ENCODE results near the gene PIGL.

The PIGL gene

DNA sequence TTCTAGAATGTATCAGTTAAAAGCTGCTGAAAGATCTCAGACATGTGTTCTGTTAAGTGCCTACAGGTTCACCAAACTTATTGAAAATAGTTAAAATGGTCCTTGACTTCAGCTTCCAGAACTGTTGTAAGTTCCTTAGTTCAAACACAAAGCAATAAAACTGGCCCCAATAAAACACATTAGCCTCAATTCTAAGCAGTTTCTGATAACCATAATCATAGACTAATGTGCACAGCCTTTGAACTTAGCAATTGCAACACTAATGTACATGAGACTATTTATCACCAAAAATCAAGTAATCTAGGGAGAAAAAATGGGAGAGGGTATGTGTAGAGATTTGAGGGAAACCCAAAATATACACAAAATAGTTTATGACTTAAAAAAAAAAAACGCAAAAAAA lies 15.4 kb downstream of the PIGL start:
- TF ChIP-seq, protein P1, sequence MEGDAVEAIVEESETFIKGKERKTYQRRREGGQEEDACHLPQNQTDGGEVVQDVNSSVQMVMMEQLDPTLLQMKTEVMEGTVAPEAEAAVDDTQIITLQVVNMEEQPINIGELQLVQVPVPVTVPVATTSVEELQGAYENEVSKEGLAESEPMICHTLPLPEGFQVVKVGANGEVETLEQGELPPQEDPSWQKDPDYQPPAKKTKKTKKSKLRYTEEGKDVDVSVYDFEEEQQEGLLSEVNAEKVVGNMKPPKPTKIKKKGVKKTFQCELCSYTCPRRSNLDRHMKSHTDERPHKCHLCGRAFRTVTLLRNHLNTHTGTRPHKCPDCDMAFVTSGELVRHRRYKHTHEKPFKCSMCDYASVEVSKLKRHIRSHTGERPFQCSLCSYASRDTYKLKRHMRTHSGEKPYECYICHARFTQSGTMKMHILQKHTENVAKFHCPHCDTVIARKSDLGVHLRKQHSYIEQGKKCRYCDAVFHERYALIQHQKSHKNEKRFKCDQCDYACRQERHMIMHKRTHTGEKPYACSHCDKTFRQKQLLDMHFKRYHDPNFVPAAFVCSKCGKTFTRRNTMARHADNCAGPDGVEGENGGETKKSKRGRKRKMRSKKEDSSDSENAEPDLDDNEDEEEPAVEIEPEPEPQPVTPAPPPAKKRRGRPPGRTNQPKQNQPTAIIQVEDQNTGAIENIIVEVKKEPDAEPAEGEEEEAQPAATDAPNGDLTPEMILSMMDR (IDR thresholded peaks at IDR 0.05; ENCODE audit: low read depth, low read length, missing control alignments) = no peak
- no peak for DNase-seq (ENCODE audit: low read depth)
- H3K4me3 ChIP-seq (ENCODE audit: low read depth, low read length) = no peak overlapping the region

DNA sequence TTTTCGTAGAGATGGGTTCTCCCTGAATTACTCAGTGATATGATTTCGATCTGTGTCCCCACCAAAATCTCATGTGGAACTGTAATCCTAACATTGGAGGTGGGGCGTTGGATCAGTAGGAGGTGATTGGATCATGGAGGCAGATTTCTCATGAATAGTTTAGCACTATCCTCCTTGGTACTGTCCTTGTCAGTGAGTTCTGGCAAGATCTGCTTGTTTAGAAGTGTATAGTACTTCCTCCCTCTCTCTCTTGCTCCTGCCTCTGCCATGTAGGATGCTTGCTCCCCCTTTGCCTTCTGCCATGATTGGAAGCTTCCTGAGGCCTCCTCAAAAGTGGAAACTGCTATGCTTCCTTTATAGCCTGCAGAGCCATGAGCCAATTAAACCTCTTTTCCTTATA lies 22.9 kb downstream of the PIGL start:
- DNase-seq (ENCODE audit: low read depth) = no peak
- TF ChIP-seq, protein P1 (IDR thresholded peaks at IDR 0.05; ENCODE audit: low read depth, low read length, missing control alignments) = no peak
- H3K4me3 ChIP-seq (ENCODE audit: low read depth, low read length) = no peak overlapping the region

DNA sequence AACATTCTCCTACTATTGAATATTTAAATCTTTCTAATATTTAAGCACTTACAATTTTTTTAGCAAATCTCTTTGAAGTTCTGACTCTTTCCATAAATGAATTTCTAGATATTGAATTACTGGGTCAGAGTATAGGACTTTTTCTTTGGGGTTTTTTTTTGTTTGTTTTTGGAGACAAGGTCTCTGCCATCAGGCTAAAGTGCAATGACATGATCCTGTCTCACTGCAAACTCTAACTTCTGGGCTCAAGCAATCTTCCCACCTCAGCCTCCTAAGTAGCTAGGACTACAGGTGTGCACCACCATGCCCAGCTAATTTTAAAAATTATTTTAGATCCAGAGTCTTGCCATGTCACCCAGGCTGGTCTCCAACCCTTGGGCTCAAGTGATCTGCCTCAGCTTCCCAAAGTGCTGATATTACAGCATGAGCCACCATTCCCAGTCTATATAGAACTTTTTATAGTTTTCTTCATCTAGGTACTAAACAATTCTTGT lies 24.9 kb downstream of the PIGL start:
- TF ChIP-seq, protein P1 (IDR thresholded peaks at IDR 0.05; ENCODE audit: low read depth, low read length, missing control alignments) = no peak
- no peak for DNase-seq (ENCODE audit: low read depth)

DNA sequence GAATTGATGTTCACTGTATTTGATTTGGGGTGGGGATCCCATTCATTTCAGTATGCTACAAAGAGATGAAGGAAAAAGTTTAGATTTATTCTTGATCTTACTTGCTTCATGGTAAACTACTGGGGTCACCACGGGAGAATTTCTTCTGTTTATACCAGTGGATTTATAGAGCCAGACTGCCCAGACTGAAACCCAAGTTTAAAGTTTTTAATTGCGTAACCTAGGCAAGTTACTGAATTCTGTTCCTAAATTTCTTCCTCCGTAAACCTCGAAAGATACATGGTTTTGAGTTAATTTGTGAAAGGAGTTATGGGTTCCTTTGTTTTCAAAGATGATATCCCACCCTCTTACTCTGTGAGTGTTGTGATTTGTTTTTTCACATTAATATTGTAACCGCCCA lies 26.4 kb downstream of the PIGL start:
- no peak for DNase-seq (ENCODE audit: low read depth)
- TF ChIP-seq, protein P1 (IDR thresholded peaks at IDR 0.05; ENCODE audit: low read depth, low read length, missing control alignments) = no peak
- H3K4me3 ChIP-seq (ENCODE audit: low read depth, low read length) = no peak overlapping the region

More for the DNA sequence above, 24.9 kb downstream of the PIGL start:
- no peak overlapping the region for H3K4me3 ChIP-seq (ENCODE audit: low read depth, low read length)

DNA sequence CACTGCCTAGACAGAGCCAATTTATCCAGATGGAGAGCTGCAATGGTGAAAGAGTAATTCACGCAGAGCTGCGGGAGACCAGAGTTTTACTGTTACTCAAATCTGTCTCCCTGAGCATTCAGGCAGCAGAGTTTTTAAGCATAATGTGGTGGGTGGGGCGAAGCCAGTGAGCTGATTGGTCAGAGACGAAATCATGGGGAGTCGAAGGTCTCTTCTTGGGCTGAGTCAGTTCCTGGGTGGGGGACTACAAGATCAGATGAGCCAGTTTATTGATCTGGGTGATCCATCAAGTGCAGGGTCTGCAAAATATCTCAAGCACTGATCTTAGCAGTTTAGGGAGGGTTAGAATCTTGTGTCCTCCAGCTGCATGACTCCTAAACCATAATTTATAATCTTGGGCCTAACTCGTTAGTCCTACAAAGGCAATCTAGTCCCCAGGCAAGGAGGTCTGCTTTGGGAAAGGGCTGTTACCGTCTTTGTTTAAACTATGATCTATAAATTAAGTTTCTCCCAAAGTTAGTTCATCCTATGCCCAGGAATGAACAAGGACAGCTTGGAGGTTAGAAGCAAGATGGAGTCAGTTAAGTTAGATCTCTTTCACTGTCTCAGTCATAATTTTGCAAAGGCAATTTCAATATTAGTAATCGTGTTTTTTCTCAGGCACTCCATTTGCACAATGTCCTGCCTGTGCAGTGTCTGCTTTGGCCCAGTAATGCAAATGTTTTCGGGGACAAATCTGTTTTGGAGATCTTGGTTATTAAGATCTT lies 27.0 kb downstream of the PIGL start:
- no peak overlapping the region for H3K4me3 ChIP-seq (ENCODE audit: low read depth, low read length)
- TF ChIP-seq, protein P1 (IDR thresholded peaks at IDR 0.05; ENCODE audit: low read depth, low read length, missing control alignments) = no peak
- DNase-seq (ENCODE audit: low read depth) = no peak

DNA sequence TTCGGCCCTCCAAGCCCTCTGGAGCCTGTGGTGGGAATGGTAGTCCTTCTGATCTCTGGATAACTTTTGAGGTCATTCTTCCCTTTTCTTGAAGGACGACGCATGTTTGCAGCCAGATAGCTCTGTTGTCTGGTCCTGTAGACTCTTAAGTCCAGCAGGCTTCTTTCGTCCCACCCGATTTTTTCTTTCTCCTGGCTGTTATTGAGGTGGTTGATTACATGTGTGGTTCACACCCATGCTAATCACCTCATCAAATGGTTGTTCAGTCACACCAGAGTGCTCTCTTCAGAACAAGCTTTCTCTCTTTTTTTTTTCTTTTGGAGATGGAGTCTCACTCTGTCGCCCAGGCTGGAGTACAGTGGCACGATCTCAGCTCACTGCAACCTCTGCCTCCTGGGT lies 30.6 kb downstream of the PIGL start:
- H3K4me3 ChIP-seq (ENCODE audit: low read depth, low read length) = no peak overlapping the region
- TF ChIP-seq, protein P1 (IDR thresholded peaks at IDR 0.05; ENCODE audit: low read depth, low read length, missing control alignments) = no peak
- no peak for DNase-seq (ENCODE audit: low read depth)

DNA sequence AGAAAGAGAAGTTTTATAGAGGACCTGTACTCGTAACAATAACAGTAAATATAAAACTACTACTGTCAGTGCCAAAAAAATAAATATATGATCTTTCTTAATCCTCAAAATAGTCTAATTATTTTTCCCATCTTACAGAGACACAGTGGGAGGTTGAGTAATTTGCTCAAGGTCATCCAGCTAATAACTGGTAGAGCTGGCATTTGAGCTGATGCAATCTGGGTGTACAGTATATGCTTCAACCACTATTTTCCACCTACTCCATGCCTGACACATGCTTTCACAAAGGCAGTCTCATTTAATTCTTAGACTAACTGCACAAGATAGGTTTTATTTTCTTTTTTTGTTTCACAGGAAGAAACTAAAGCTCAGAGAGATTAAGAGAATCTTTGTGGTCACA lies 33.6 kb downstream of the PIGL start:
- DNase-seq (ENCODE audit: low read depth) = no peak
- H3K4me3 ChIP-seq (ENCODE audit: low read depth, low read length) = no peak overlapping the region
- TF ChIP-seq, protein P1 (IDR thresholded peaks at IDR 0.05; ENCODE audit: low read depth, low read length, missing control alignments) = no peak

All from GM12864 (cell line).